Aorta (tissue), 5 donors: ENCODE data around the gene CCNL2. TPM values are rescaled to one million over a fixed set of nuclear protein-coding genes. Genes with fewer than 3 reads are reported as not detected.

Source experiments
- ATAC-seq: fragments of 200-7000 bp; cut with Tn5 transposase; one replicate; pipeline ENCODE4 v1.9.1; 2022; ENCODE audit warnings: moderate library complexity; ENCODE audit not compliant: low FRiP score
- DNase-seq, 2 donors: peaks; one replicate each; pipeline ENCODE4 v3.0.0-alpha.2; 2020
- H3K27ac ChIP-seq, 2 donors: one replicate each; pipeline ENCODE4 v1.5.1; 2013; ENCODE audit warnings: low read length in 2 of 2, mild to moderate bottlenecking in 2 of 2, moderate library complexity in 2 of 2, control low read depth in 1 of 2, inconsistent platforms in 1 of 2, low read depth in 1 of 2
- H3K27me3 ChIP-seq, 2 donors: one replicate each; pipeline ENCODE4 v1.6.1; 2013; ENCODE audit warnings: control low read depth in 1 of 2, low read length in 1 of 2, mild to moderate bottlenecking in 1 of 2, moderate library complexity in 1 of 2; ENCODE audit not compliant: insufficient read depth in 2 of 2, control insufficient read depth in 1 of 2
- H3K36me3 ChIP-seq, 2 donors: one replicate each; pipeline ENCODE4 v1.6.1; 2013; ENCODE audit warnings: control low read depth in 1 of 2, low read length in 1 of 2, mild to moderate bottlenecking in 1 of 2; ENCODE audit not compliant: insufficient read depth in 2 of 2, control insufficient read depth in 1 of 2
- H3K4me1 ChIP-seq, 2 donors: one replicate each; pipeline ENCODE4 v1.6.1; 2013; ENCODE audit warnings: low read length in 2 of 2, control low read depth in 1 of 2, mild to moderate bottlenecking in 1 of 2, moderate library complexity in 1 of 2; ENCODE audit not compliant: insufficient read depth in 2 of 2, control insufficient read depth in 1 of 2
- H3K4me3 ChIP-seq, 2 donors: one replicate each; pipeline ENCODE4 v1.5.1; 2013; ENCODE audit warnings: low read length in 2 of 2, control low read depth in 1 of 2, mild to moderate bottlenecking in 1 of 2
- H3K9me3 ChIP-seq: one replicate; pipeline ENCODE4 v1.6.1; 2013; ENCODE audit warnings: mild to moderate bottlenecking, low read length; ENCODE audit not compliant: control insufficient read depth
- WGBS, 2 donors: extraction: QIAGEN DNeasy Blood & Tissue Kit; methylation state at CpG; one replicate each; pipeline ENCODE4 v1.1.7; 2013; 5-methylcytosine and 5-hydroxymethylcytosine counted together
- intact Hi-C, 2 donors: fragments of 100-400 bp; cut with DNase I; formaldehyde crosslinking; loops; one replicate each; pipeline versions ENCODE4 v1.14.2 to v1.15.0; 2022
- polyA plus RNA-seq, 2 donors: library from polyadenylated mRNA; stranded (reverse); fragments of 200-250 nt; gene quantifications; one replicate each; pipeline ENCODE4 v1.2.3, GENCODE V29; 2013
- total RNA-seq, 2 donors: library from RNA; stranded (reverse); fragmentation: NEBNext Ultra II Directional; extraction: Animal tissue kit (Norgen Biotek cat#: 25700); gene quantifications; one replicate each; pipeline ENCODE4 v1.2.1, GENCODE V29; 2021
- donor health status: healthy with polysubstance abuse.
- donor health status: Bipolar disorder and iron deficiency.
- donor health status: DM: no; HTN: no; CAD: no.
- donor health status: DM: no; HTN: no; CAD: no.
- donor health status: DM: yes; HTN: yes; CAD: no.

Gene CCNL2
- total and polyA plus RNA-seq, 4 donors, result 34.6 to 409 (median 200) TPM

- 86 to 89% methylated on average over 10 of the region's 10 CpGs for WGBS, 2 donors
- Histone ChIP-seq H3K27ac (no peak overlapping the region), H3K4me1 (no peaks in the 10 kb centered on the region), H3K36me3 (no peaks in the 10 kb centered on the region), H3K4me3 (no peak overlapping the region), H3K9me3 (no peaks in the 10 kb centered on the region), H3K27me3 (no peaks in the 10 kb centered on the region)
- DNase-seq (no peak), ATAC-seq (no peak)
- intact Hi-C loops, result no loop called here
Observed at GRCh38 chr1:1376551-1377226, 22.4 kb downstream of the CCNL2 start.

- no peaks in the 10 kb centered on the region for H3K4me1 ChIP-seq
- H3K27ac ChIP-seq, result peak within 1 kb of the TSS in 1 of 2 donors; percentile 73
- DNase-seq (peak; percentile 99), ATAC-seq (peak; percentile 97)
- H3K27me3 ChIP-seq, result no peaks in the 10 kb centered on the region
- intact Hi-C loops, result loop anchor here in 1 of 2 donors (1.0 kb wide), 1 partner anchor 67 kb away; the partner anchor contains the start of gene PUSL1
- peak within 1 kb of the TSS; percentile 61 to 69 for H3K4me3 ChIP-seq
- no peaks in the 10 kb centered on the region for H3K9me3 ChIP-seq
- H3K36me3 ChIP-seq, result no peaks in the 10 kb centered on the region
- 0% methylated on average over 63 to 85 of the region's 85 CpGs for WGBS, 2 donors
Observed at GRCh38 chr1:1374929-1375662, 24.0 kb downstream of the CCNL2 start, which contains the start of gene AURKAIP1. Gene AURKAIP1, minus strand, starts transcription at chr1:1375207. Its CDS starts 451 bp downstream, at chr1:1374756.

- ATAC-seq, result no peak
- H3K36me3 ChIP-seq, result no peaks in the 10 kb centered on the region
- H3K9me3 ChIP-seq, result no peaks in the 10 kb centered on the region
- DNase-seq, result peak in 1 of 2 donors; percentile 71
- no peaks in the 10 kb centered on the region for H3K4me1 ChIP-seq
- H3K27ac ChIP-seq, result peak overlapping the region in 1 of 2 donors; percentile 73
- H3K27me3 ChIP-seq, result no peaks in the 10 kb centered on the region
- 0 to 1% methylated on average over 23 to 24 of the region's 24 CpGs for WGBS, 2 donors
- peak overlapping the region; percentile 61 to 69 for H3K4me3 ChIP-seq
- intact Hi-C loops, result no loop called here
Observed at GRCh38 chr1:1374589-1374928, 24.6 kb downstream of the CCNL2 start.

- intact Hi-C loops, result loop anchor here in 1 of 2 donors (2.0 kb wide), 1 partner anchor 25 kb away; the partner anchor contains the start of gene DVL1
- H3K4me1 ChIP-seq, result no peaks in the 10 kb centered on the region
- H3K4me3 ChIP-seq, result peak overlapping the region; percentile 61 to 69
- WGBS, 2 donors, result 49% methylated on average over 51 to 52 of the region's 52 CpGs
- DNase-seq, result peak in 1 of 2 donors; percentile 51
- no peaks in the 10 kb centered on the region for H3K36me3 ChIP-seq
- H3K27me3 ChIP-seq, result no peaks in the 10 kb centered on the region
- H3K9me3 ChIP-seq, result no peaks in the 10 kb centered on the region
- ATAC-seq, result no peak
- H3K27ac ChIP-seq, result no peak overlapping the region
Observed at GRCh38 chr1:1373815-1374588, 25.1 kb downstream of the CCNL2 start.

- 83 to 85% methylated on average over 26 of the region's 26 CpGs for WGBS, 2 donors
- no peaks in the 10 kb centered on the region for H3K27me3 ChIP-seq
- no peak overlapping the region for H3K4me3 ChIP-seq
- intact Hi-C loops, result loop anchor here in 1 of 2 donors (2.0 kb wide), 1 partner anchor 24 kb away; the partner anchor contains the start of gene DVL1
- no peaks in the 10 kb centered on the region for H3K4me1 ChIP-seq
- ATAC-seq (no peak), DNase-seq (no peak)
- no peaks in the 10 kb centered on the region for H3K36me3 ChIP-seq
- no peaks in the 10 kb centered on the region for H3K9me3 ChIP-seq
- H3K27ac ChIP-seq, result no peak overlapping the region
Observed at GRCh38 chr1:1373051-1373814, 25.9 kb downstream of the CCNL2 start.

GRCh38 chr1:1371746-1372711 lies 27.1 kb downstream of the CCNL2 start:
- Histone ChIP-seq H3K36me3 (no peaks in the 10 kb centered on the region), H3K4me1 (no peaks in the 10 kb centered on the region), H3K9me3 (no peaks in the 10 kb centered on the region), H3K27ac (no peak overlapping the region), H3K27me3 (no peaks in the 10 kb centered on the region), H3K4me3 (no peak overlapping the region)
- DNase-seq, result peak; percentile 77 to 92
- ATAC-seq, result peak; percentile 64
- intact Hi-C loops, result loop anchor here (1.0 to 2.0 kb wide), 2 partner anchors 23 kb away; partner anchors contain the start of gene DVL1 (in 2 of the 2)
- 28 to 29% methylated on average over 23 to 26 of the region's 26 CpGs for WGBS, 2 donors

- H3K27ac ChIP-seq, result no peak overlapping the region
- intact Hi-C loops, result no loop called here
Observed at GRCh38 chr1:1371364-1371745, 27.8 kb downstream of the CCNL2 start.

More at GRCh38 chr1:1371364-1371745, 27.8 kb downstream of the CCNL2 start:
- DNase-seq, result no peak
- no peaks in the 10 kb centered on the region for H3K36me3 ChIP-seq
- no peaks in the 10 kb centered on the region for H3K27me3 ChIP-seq
- no peak overlapping the region for H3K4me3 ChIP-seq
- 68 to 69% methylated on average over 12 of the region's 12 CpGs for WGBS, 2 donors
- H3K9me3 ChIP-seq, result no peaks in the 10 kb centered on the region
- H3K4me1 ChIP-seq, result no peaks in the 10 kb centered on the region
- ATAC-seq, result no peak
